BE2C (cell line): ENCODE measurements around the gene RHBDF1.
"Not testable (repeated sequence)": the region's sequence is repeated elsewhere in the genome, so short reads cannot be mapped to it uniquely, and the experiment has no call there.

Experiments used
- DNase-seq: peaks from one replicate; pipeline ENCODE4 v3.0.0-alpha.2; 2020
- H3K27me3 ChIP-seq: fragments of 250-450 bp; sonication (Bioruptor Pico); 2 replicates; pipeline ENCODE4 v1.5.1; 2020; ENCODE audit warnings: mild to moderate bottlenecking
- H3K36me3 ChIP-seq: fragments of 250-450 bp; sonication (Bioruptor Pico); 2 replicates; pipeline ENCODE4 v1.5.1; 2020; ENCODE audit warnings: mild to moderate bottlenecking
- H3K4me1 ChIP-seq: fragments of 250-450 bp; sonication (Bioruptor Pico); 2 replicates; pipeline ENCODE4 v1.5.1; 2020
- H3K4me3 ChIP-seq: 2 replicates; pipeline ENCODE4 v1.5.1; 2011; ENCODE audit warnings: low read depth, low read length
- H3K9me3 ChIP-seq: fragments of 250-450 bp; sonication (Bioruptor Pico); 2 replicates; pipeline ENCODE4 v1.5.1; 2020
- CTCF ChIP-seq: IDR thresholded peaks from 2 replicates; pipeline ENCODE4 v1.5.1; 2012; ENCODE audit warnings: mild to moderate bottlenecking, low read depth, low read length

RHBDF1 gene

DNA sequence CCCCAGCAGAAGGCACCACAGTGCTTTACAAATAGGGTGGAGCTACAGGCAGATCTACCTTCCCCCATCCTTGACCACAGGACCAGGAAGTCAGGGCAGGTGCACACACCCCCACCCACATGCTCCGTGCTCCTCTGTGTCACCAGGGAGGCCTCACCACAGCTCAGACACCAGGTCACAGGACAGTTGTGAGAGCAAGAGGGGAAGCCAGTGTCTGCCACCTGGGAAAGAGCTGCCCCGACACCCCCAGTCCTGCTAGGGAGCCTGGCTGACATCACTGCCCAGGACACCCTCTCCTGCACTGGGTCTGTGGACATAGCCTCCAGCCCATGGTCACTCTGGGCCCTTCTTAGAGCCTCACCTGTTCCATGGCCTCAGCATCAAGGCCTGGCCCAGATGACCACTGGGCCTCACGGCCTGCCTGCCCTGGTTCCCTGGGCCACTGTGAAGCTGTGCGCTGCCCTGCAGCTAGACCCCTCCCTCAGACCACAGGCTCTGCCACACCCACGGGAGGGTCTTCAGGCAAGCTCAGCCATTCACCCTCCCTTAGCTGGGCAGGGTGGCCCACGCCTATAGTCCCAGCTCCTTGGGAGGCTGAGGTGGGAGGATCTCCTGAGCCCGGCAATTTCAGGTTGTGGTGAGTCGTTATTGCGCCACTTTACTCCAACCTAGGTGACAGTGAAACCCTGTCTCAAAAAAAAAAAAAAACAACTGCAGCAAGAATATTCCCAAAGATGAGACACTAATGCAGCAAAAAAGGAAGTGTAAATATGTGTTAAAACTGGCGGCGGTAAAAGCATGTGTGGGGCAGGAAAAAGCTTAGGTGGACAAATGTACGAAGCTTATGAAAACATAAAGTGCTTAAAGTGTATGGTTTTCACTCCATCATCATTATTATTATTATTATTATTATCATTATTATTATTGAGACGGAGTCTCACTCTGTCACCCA is 33.2 kb downstream of the RHBDF1 start:
- DNase-seq = no peak
- H3K36me3 ChIP-seq = peaks cover 20% of the 10 kb centered on the region
- peaks cover 6% of the 10 kb centered on the region; the same call in 1 of the 2 replicates for H3K4me1 ChIP-seq

GRCh38 chr16:38206-38605 is 34.2 kb downstream of the RHBDF1 start:
- H3K36me3 ChIP-seq = peaks cover 15% of the 10 kb centered on the region
- not testable (repeated sequence) for DNase-seq, H3K4me1 ChIP-seq, H3K27me3 ChIP-seq, H3K9me3 ChIP-seq, H3K4me3 ChIP-seq

More for the DNA sequence above, 33.2 kb downstream of the RHBDF1 start:
- no peaks in the 10 kb centered on the region for H3K9me3 ChIP-seq
- no peaks in the 10 kb centered on the region for H3K27me3 ChIP-seq
- H3K4me3 ChIP-seq = no peak overlapping the region
- TF ChIP-seq CTCF = no peak

GRCh38 chr16:37511-37910 is 34.9 kb downstream of the RHBDF1 start:
- no peak for DNase-seq
- no peak for TF ChIP-seq CTCF
- no peaks in the 10 kb centered on the region for H3K27me3 ChIP-seq
- no peak overlapping the region for H3K4me3 ChIP-seq
- H3K9me3 ChIP-seq = no peaks in the 10 kb centered on the region
- peaks cover 8% of the 10 kb centered on the region; the same call in 1 of the 2 replicates for H3K4me1 ChIP-seq
- H3K36me3 ChIP-seq = peaks cover 14% of the 10 kb centered on the region

- Histone ChIP-seq H3K36me3 (peaks cover 6% of the 10 kb centered on the region), H3K4me1 (peaks cover 8% of the 10 kb centered on the region; the same call in 1 of the 2 replicates)
- DNase-seq = no peak
Measured at GRCh38 chr16:36336-36984, 36.0 kb downstream of the RHBDF1 start.

DNA sequence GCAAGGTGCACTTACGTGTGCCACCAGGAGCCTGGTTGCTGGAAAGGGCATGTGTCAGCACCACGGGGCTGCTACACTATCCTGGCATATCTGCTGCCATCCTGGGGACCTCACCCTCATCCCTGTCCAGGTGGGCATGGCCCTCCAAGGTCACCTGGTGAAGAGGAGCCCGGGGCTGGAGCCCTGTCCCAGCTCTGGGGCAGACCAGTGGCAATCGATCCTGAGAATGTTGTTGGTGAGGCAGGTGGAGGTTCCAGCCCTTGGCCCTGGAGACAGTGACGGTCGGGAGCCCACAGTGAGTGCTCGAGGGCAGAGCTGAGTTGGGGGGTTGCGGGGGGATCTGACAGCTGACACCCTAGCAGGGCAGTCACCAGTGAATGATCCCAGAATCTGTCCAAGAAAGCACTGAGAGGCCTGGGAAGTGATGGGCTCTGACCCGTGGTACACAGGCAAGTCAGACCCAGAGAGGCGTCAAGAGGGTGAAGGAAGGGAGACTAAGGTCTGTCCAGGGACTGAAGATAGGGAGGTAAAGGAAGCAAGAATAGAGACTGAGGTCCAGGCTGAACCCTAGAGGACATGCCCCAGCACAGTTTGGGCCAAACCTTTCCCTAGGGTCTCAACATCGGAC is 36.6 kb downstream of the RHBDF1 start:
- TF ChIP-seq CTCF = no peak
- Histone ChIP-seq H3K4me1 (peaks cover 8% of the 10 kb centered on the region; the same call in 1 of the 2 replicates), H3K4me3 (no peak overlapping the region), H3K9me3 (no peaks in the 10 kb centered on the region), H3K36me3 (peaks cover 3% of the 10 kb centered on the region; the same call in 1 of the 2 replicates), H3K27me3 (no peaks in the 10 kb centered on the region)
- no peak for DNase-seq

More at GRCh38 chr16:36336-36984, 36.0 kb downstream of the RHBDF1 start:
- Histone ChIP-seq H3K4me3 (no peak overlapping the region), H3K9me3 (no peaks in the 10 kb centered on the region), H3K27me3 (no peaks in the 10 kb centered on the region)
- TF ChIP-seq CTCF = no peak

GRCh38 chr16:35011-35677 is 37.3 kb downstream of the RHBDF1 start:
- H3K4me3 ChIP-seq = no peak overlapping the region
- no peak for DNase-seq
- TF ChIP-seq CTCF = no peak

More at GRCh38 chr16:35011-35677, 37.3 kb downstream of the RHBDF1 start:
- Histone ChIP-seq H3K36me3 (peaks cover 3% of the 10 kb centered on the region; the same call in 1 of the 2 replicates), H3K27me3 (no peaks in the 10 kb centered on the region), H3K4me1 (peaks cover 8% of the 10 kb centered on the region; the same call in 1 of the 2 replicates), H3K9me3 (no peaks in the 10 kb centered on the region)
